Activated T-cell treated with anti-CD3 and anti-CD28 coated beads for 4 hours (primary cell): ENCODE measurements around the gene IGFALS.
A peak's percentile ranks its signal among the peaks of the same experiment; 100 is the strongest.

ENCODE experiments used
- DNase-seq: peaks from one replicate; pipeline ENCODE4 v3.0.0-alpha.2; 2020

The IGFALS gene

DNA sequence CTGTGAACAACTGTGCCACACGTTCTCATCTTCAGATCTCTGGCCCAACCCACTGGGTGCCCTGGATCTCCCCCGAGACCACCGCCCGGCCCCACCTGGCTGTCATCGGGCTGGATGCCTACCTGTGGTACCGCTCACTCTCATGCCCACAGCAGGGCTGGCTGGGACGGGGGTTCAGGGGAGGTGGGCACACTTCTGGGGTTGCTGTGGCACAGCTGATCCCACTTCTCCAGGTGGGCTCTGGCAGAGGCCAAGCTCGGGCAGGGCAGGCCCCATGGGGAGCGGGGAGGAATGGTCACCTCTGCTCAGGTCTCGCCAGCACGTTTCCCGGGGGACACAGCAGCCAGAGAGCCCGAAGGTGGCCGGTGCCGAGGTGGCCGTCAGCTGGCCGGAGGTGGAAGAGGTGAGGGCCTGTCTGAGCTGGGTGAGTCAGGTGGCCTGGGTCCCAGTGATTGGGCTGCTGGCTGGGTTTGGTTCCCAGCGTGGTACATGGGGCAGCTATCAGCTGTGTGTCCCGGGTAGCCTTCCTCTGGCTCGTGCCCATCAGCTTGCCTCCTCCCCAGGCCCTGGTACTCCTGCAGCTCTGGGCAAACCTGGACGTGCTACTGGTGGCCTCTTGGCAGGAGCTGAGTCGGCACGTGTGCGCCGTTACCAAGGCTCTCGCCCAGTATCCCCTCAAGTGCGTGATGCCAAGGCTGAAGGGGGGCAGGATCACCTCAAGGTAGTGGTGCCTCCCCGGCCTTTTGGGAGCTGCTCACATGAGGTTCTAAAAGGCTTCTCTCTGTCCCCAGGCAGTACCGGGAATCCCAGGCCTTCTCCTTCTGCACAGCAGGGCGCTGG is 18.3 kb downstream of the IGFALS start:
- DNase-seq: no peak

DNA sequence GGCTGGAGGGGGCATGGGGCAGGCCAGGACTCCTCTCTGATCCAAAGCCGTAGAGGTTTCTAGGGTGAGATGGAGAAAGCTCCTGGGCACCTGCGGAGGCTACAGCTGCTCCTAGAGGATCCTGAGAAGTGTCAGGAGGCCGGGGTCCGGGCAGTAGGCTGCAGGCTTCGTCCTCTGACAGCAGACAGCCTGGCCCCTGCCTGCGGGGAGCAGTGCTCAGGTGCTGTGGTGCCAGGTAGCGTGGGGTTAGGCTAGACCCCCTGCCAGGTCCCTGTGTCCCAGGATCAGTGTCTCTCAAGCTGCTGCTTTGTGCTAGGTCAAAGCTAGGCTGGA is 19.1 kb downstream of the IGFALS start:
- no peak for DNase-seq

DNA sequence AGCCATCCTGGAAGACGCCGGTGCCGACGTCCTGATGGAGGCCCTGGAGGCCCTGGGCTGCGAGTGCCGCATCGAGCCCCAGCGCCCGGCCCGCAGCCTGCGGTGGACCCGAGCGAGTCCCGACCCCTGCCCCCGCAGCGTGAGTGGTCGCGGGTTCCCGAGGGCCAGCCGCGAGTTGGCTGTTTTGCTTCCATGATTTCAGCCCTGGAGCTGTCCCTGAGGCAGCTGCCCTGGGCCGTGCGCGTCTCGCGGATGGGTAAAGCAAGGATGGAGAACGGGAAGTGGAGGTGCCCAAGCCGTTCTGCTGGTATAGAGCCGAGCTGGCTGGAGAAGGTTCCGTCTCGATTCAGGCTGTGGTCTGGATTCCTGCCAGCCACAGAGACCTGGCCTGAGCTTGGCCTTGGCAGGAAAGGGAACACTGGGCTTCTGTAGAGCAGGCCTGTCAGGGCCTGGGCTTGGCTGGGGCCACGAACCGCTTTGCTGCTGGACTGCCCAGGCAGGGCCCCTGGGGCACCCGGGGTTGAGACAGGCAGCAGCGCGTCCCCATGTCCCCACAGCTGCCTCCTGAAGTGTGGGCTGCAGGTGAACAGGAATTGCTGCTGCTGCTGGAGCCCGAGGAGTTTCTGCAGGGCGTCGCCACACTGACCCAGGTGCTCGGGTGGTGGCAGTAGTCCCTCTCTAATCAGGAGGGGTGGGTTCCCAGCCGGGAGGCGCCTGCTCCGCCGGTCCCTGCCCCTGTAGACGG is 19.6 kb downstream of the IGFALS start:
- no peak for DNase-seq

DNA sequence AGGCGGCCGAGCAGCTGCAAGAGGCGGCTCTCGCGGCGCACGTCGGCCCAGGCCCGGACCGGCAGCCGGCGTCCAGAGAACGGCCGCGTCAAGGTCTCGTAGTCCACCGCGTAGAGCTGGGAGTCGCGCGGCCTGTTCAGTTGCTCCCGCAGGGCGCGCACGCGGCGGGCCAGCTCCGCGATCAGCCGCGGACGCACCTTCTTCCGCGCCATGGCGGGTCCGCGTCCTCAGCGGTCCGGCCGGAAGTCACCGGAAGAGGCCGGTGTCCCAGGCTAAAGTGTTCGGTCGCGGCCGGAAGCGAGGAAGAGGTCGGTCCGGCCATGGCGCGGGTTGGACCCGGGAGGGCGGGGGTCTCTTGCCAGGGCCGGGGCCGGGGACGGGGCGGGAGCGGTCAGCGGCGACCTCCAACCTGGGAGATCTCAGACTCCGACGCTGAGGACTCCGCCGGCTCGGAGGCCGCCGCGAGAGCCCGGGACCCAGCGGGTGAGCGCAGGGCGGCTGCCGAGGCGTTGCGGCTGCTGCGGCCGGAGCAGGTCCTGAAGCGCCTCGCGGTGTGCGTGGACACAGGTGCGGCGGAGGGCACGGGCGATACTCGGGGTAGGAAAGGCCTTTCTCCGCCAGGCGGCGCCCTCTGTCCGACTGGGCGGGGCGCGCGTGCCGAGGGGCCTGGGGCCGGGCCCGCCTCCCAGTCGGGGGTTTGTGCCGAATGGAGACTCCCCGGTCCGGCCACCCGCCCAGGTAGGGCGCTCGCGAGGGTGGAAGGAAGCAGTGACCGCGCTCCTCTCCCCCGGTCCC is 20.4 kb downstream of the IGFALS start, which contains the start of gene MRPS34:
Gene MRPS34, minus strand, starts transcription at position 227 of the 795 bp plus-strand sequence. Its CDS starts 15 bp downstream, at position 212.
- DNase-seq: peak; percentile 68

DNA sequence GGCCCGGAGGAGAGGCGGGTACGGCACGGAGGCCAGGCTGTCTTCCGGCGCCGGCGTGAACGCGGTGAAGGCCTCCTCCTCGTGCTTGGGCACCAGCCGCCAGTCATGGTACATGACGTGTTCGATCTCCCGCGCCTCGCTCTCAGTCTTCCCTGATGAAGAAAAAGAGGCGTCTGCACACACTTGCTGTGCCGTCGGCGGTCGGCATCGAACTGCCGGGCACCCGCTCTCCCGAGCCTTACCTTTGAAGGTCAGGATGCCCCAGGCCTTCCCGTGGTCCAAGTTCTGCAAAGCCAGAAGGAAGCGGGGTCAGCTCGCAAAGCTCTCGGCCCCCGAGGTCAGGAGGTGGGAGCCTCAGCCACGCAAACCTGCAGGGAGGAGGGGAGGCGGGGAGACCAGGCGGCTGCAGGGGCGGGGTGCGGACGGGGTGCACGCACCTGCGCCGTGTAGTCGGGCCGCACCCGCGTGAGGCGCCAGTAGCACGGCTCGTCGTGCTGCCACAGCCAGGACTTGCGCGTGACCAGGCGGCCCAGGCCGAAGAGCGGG is 21.1 kb downstream of the IGFALS start, which contains the start of gene EME2:
Gene EME2, plus strand, starts transcription at position 449 of the 546 bp plus-strand sequence. CDS start 418 bp downstream, outside the sequence.
- peak; percentile 30 for DNase-seq

DNA sequence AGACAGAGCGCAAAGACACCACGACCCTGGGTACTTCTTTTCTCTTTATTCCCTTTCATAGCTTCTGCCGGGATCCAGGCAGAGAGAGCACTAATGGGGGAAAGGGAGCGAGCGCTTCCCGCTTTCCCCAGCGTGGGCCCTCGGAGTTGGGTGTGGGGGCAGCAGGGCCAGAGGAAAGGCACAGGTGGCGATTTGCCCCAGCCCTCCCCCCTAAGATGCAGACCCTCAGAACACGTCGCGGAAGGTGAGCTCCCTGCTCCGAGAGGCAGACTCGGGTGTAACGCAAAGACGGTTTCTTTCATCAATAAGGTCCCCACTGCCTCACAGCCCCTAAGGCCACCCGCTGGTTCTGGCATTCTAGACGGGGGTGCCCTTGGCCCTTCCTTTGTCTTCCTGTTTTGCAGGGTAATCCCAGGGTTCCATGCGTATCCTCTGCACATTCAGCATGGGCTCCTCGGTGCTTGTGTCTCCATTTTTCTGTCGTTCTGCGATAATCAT is 21.6 kb downstream of the IGFALS start:
- no peak for DNase-seq

DNA sequence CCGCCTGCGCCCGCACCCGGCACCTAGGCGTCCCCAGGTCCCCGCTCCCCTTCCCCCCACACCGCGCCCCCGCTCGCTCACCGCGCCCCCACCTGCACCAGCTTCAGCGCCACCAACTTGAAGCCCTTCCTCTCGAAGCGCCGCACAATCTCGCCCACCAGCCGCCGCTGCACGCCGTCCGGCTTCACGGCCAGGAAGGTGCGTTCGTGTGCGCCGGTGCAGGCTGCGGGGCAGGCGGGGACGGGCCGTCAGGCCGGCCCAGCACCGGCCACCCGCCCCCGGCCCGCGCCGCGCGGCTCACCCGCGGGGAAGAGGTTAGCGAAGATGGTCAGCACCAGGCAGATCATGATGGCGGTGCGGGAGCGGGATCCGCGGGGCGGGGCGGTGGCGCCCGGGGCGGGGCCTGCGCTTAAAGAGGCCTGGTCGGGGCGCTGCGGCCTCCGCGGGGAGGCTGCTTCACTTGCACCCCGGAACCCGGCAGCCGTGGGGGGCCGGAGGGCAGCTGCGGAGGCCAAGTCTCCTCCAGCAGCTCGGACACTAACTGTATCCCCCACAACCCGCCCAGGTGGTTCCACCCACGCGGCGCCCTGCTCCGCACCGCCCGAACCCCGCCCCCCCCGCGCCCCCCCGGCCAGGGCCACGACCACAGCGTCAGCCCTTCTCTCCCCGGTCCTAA is 22.2 kb downstream of the IGFALS start, which contains the start of gene NME3:
Gene NME3, minus strand, starts transcription at position 356 of the 676 bp plus-strand sequence. Its CDS starts 9 bp downstream, at position 347.
- DNase-seq: peak; percentile 60

DNA sequence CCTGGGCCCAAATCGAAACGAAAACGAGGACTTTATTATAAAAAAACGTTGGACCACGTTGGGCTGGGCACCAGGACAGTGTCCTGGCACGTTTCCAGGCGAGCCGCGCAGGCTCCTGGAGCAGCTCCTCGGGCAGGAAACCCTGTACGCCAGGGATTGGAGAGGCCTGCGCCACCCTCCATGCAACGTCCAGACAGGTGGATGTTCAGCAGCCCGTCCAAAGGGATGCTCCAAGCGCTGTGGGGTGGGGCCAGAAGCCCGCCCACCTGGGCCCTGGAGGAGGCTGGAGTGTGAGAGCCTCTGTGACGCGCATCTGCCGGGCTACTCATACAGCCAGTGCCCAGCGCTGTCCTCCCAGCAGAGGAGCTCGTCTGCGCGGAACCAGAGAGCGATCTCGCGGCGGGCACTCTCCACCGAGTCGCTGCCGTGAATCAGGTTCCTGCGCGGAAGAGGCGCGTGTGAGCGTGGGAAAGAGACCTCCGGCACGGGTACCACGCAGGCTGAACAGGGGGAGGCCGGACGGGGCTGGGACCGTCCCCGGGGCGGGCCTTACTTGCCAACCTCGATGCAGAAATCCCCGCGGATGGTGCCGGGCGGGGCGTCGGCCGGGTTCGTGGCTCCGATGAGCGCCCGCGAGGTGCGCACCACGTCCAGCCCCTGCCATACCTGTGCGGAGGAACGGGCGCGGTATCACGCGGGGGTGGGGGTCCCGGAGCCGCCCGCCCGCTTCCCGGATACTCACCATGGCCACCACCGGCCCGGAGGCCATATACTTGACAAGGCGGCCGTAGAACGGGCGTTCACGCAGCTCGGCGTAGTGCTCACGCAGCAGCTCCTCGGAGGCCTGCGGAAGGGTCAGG is 22.9 kb downstream of the IGFALS start:
- peak; percentile 30 for DNase-seq

DNA sequence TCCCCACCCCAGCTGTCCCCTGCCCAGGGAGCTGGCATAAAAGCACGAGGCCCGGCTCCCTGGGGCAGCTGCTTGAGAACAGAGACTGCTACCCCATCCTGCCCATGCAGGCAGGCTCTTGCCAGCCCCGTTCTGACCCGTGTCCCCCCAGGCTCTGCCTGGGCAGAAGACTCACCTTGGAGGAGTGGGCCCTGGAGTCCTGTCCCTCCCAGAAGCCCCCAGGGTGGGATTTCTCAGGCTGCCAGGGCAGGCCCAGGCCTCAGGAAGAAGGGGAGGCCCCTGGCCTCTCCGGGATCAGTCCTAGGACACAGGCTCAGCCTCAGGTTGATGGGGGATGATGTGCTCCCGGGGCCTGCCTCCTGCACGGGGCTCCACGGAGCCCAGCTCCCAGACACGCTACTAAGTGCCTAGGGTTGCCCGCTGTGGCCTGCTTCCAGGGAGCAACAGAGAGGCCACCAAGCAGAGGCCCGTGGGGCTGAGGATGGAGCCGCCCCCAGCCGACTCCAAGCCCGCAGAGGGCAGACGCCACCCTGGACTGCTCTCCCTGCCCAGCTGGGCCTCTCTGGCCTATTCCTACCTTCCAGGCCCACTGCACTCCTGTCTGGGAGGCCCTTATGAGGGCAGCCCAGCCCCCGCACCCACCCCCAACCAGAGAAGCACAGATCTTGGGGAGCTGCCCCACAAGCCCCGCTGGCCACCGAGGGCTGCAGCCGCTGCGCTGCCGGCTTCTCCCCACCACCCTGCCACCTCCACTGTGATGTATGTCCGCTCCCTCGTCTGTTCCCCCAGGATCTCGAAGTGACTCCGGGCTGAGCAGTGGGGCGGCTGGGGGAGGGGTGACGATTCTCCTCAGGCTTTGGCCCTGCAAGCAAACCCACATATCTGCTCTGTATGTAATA is 23.9 kb downstream of the IGFALS start:
- no peak for DNase-seq

DNA sequence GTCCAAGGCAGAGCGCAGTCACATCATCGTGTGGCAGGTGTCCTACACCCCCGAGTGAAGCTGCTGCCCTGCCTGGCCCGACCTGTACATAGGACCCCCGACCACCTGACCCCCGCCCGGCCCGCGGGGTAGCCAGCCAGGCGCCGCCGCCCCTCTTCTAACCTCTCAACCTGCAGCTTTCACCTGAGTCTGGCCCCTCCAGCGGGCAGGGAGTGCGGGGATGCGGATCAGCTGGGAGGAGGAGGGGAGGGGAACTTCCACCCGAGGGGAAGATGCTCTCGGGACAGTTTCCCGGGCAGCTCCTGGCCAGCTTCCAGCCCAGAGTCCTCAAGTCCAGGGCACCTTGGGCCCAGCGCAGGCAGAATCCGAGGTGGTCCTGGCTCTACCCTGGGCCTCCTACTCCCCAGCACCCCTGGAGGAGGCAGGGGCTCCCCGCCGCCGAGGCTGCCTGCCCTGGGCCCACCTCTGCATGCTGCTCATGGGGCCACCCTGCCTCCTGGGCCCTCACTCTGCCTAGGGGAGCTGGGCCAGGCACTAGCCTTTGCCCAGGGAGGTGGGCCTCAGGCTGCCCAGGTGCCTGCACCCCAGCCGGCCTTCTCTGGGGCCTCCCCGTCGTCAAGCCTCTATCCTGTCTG is 24.6 kb downstream of the IGFALS start:
- no peak for DNase-seq

DNA sequence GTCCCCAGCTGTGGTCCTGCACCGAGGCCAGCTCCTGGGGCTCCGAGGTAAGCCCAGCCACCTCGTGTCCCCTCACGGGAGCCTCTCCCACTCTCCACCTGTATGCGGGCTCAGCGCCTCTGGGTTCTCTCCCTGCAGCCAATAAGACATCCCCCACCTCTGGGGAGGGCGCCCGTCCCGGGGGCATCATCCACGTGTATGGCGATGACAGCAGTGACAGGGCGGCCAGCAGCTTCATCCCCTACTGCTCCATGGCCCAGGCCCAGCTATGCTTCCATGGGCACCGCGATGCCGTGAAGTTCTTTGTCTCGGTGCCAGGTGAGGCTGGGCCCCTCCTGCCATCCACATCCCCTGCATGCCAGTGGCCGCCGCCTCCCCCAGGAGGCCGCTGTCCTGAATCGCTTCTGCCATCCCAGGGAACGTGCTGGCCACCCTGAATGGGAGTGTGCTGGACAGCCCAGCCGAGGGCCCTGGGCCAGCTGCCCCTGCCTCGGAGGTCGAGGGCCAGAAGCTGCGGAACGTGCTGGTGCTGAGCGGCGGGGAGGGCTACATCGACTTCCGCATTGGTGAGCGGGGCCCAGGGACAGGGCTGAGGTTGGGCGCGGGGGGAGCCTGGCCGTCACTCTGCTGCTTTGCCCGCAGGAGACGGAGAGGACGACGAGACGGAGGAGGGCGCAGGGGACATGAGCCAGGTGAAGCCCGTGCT is 25.3 kb downstream of the IGFALS start:
- no peak for DNase-seq

DNA sequence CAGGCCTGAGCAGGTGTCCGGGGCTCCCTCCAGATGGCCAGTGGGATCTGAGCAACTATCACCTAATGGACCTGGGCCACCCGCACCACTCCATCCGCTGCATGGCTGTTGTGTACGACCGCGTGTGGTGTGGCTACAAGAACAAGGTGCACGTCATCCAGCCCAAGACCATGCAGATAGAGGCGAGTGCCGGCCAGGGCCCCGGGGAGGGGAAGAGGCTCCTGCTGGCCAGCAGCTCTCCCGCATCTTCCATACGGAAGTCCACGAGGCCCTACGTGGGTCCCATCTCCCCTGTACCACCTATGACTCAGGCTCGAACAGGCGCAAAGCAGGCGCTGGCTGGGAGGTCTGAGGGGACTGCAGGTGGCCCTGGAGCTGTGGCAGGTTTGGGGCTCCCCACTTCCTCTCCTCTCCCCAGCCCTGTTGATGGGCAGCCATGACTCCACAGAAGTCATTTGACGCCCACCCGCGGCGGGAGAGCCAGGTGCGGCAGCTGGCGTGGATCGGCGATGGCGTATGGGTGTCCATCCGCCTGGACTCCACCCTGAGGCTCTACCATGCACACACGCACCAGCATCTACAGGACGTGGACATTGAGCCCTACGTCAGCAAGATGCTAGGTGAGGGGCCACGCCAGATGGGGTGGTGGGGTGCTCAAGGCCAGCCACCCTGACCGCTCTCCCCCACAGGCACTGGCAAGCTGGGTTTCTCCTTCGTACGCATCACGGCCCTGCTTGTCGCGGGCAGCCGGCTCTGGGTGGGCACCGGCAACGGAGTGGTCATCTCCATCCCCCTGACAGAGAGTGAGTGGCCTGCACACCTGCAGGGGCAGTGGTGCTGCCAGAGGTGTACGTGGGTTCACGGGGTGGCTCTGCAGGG is 26.1 kb downstream of the IGFALS start:
- no peak for DNase-seq

DNA sequence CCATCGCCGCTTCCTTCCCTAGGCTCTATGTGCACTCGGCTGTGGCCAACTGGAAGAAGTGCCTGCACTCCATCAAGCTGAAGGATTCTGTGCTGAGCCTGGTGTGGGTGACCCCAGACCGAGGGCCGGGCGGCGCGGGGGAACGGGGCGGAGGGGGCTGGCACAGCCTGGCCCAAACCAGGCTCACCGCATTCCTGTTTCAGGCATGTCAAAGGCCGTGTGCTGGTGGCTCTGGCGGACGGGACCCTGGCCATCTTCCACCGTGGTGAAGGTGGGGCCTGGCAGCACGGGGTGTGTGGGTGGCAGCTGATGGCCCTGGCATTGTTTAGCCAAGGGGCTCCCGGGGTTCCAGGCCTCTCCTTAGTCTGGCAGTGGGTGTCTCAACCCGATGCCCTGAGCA is 26.8 kb downstream of the IGFALS start:
- no peak for DNase-seq

DNA sequence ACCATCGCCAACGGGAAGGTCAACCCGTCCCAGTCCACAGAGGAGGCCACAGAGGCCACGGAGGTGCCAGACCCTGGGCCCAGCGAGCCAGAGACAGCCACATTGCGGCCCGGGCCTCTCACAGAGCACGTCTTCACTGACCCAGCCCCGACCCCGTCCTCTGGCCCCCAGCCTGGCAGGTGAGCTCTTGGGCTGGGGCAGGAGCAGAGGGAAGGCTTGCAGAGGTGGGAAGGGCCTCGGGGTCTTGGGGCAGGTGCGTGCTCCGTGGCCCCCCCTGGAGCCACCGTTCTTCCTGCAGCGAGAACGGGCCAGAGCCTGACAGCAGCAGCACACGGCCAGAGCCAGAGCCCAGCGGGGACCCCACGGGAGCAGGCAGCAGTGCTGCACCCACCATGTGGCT is 27.3 kb downstream of the IGFALS start:
- DNase-seq: no peak

DNA sequence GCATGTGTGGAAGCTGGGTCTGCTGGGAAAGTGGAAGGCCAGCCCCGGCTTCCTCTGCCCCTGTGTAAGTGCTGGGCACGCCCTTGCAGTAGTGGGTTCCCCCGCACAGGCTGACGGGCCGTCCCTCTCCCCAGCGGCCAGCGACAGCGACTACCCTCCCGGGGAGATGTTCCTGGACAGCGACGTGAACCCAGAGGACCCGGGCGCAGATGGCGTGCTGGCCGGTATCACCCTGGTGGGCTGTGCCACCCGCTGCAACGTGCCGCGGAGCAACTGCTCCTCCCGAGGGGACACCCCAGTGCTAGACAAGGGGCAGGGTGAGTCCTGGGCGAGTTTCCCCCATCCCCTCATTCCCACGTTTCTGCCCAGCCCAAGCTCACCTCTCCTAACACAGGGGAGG is 27.7 kb downstream of the IGFALS start:
- DNase-seq: no peak

DNA sequence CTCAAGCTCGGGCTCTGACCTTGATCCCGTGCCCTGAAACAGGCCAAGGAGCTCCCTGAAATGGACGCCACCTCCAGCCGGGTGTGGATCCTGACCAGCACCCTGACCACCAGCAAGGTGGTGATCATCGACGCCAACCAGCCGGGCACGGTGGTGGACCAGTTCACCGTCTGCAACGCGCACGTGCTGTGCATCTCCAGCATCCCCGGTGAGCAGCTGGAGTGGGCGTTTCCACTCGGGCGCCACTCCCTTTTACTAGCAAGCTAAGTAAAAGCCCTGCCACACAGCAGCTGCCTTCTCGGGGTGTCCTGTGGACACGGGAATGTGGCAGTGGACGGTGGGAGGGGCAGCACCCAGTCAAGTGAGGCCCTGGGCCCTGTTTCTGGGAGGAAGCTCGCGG is 28.5 kb downstream of the IGFALS start:
- DNase-seq: no peak
